Neural crest cell (in vitro differentiated cells): ENCODE data around the gene OR2T10. TPM values are rescaled to one million over a fixed set of nuclear protein-coding genes. Genes with fewer than 3 reads are reported as not detected.

Experiments used
- DNase-seq: peaks from one replicate; pipeline ENCODE4 v3.0.0; 2021; ENCODE audit warnings: low read depth, mixed read lengths, low spot score
- H3K27ac Mint-ChIP-seq: one replicate; pipeline ENCODE4 v1.8.0; 2021; ENCODE audit warnings: mild to moderate bottlenecking, mixed read lengths; ENCODE audit not compliant: unreplicated experiment
- H3K27me3 Mint-ChIP-seq: 2 replicates; pipeline ENCODE4 v1.8.0; 2021; ENCODE audit warnings: low read depth, mild to moderate bottlenecking, mixed read lengths
- H3K36me3 Mint-ChIP-seq: 2 replicates; pipeline ENCODE4 v1.8.0; 2021; ENCODE audit warnings: low read depth, mild to moderate bottlenecking, mixed read lengths
- H3K4me1 Mint-ChIP-seq: 2 replicates; pipeline ENCODE4 v1.8.0; 2021; ENCODE audit warnings: mixed read lengths
- H3K4me3 Mint-ChIP-seq: one replicate; pipeline ENCODE4 v1.8.0; 2021; ENCODE audit warnings: mild to moderate bottlenecking, mixed read lengths
- H3K9me3 Mint-ChIP-seq: 2 replicates; pipeline ENCODE4 v1.8.0; 2021; ENCODE audit warnings: mixed read lengths
- total RNA-seq: library from RNA; stranded (reverse); gene quantifications from 2 replicates; pipeline ENCODE4 v1.2.1, GENCODE V29; 2021
- TF ChIP-seq, protein P1 (sequence below): fragments of 200-600 bp; sonication (generic); conservative IDR thresholded peaks from 2 replicates; pipeline ENCODE4 v1.5.0; 2021; ENCODE audit warnings: antibody characterized with exemption, mild to moderate bottlenecking

The OR2T10 gene
- total RNA-seq, 1 donor from 2014 or later: not detected

DNA sequence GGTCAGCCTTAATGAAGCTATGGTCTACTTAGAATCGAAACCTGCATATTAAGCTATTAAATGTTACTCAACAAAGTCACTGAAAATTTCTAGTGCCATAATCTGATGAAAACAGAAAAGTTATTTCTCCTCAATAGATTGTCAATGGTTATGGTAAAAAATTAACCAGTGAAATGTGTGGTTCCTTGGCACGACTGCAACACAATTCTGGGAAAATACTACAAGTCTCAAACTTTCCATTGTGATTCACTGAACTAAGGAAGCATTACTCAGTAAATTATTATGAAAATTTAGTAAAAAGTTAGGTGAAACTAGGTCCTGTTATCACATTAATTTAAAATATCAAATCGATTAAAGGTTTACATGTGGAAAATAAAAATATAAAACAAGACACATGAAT lies 12.8 kb upstream of the OR2T10 start:
- no peak for DNase-seq
- H3K27ac Mint-ChIP-seq: no peak overlapping the region
- peaks cover 13% of the 10 kb centered on the region for H3K36me3 Mint-ChIP-seq
- TF ChIP-seq, protein P1, sequence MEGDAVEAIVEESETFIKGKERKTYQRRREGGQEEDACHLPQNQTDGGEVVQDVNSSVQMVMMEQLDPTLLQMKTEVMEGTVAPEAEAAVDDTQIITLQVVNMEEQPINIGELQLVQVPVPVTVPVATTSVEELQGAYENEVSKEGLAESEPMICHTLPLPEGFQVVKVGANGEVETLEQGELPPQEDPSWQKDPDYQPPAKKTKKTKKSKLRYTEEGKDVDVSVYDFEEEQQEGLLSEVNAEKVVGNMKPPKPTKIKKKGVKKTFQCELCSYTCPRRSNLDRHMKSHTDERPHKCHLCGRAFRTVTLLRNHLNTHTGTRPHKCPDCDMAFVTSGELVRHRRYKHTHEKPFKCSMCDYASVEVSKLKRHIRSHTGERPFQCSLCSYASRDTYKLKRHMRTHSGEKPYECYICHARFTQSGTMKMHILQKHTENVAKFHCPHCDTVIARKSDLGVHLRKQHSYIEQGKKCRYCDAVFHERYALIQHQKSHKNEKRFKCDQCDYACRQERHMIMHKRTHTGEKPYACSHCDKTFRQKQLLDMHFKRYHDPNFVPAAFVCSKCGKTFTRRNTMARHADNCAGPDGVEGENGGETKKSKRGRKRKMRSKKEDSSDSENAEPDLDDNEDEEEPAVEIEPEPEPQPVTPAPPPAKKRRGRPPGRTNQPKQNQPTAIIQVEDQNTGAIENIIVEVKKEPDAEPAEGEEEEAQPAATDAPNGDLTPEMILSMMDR: no peak
- no peaks in the 10 kb centered on the region for H3K27me3 Mint-ChIP-seq
- H3K4me3 Mint-ChIP-seq: no peak overlapping the region
- H3K4me1 Mint-ChIP-seq: no peaks in the 10 kb centered on the region
- H3K9me3 Mint-ChIP-seq: peaks cover 32% of the 10 kb centered on the region

- no peaks in the 10 kb centered on the region for H3K4me1 Mint-ChIP-seq
- peaks cover 8% of the 10 kb centered on the region for H3K36me3 Mint-ChIP-seq
- H3K27me3 Mint-ChIP-seq: no peaks in the 10 kb centered on the region
- TF ChIP-seq, protein P1: no peak
- DNase-seq: no peak
- H3K9me3 Mint-ChIP-seq: peaks cover 19% of the 10 kb centered on the region
- no peak overlapping the region for H3K27ac Mint-ChIP-seq
- H3K4me3 Mint-ChIP-seq: no peak overlapping the region
Measured at GRCh38 chr1:248599396-248599795, 1.9 kb upstream of the OR2T10 start.

DNA sequence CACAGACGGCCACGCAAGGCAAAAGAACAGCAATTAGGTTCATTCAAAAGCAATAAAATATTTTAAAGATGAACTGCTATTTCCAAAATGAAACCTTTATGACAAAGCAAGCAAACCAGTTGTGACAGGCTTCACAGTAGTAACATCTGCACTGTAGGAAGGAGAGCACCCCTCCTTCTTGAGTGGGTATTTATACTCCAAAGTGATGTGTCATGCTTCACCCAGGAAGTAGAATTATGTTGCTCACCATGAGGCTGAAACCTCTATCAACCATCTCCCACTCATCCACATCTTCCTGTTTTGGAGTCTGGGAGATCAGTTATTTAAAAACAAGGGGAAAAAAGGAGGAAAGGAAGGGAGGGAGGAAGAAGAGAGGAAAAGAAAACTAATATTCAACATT lies 885 bp downstream of the OR2T10 start:
- DNase-seq: no peak
- no peak overlapping the region for H3K4me3 Mint-ChIP-seq
- H3K36me3 Mint-ChIP-seq: peaks cover 5% of the 10 kb centered on the region
- H3K27me3 Mint-ChIP-seq: no peaks in the 10 kb centered on the region
- TF ChIP-seq, protein P1: no peak
- H3K9me3 Mint-ChIP-seq: peaks cover 20% of the 10 kb centered on the region
- H3K4me1 Mint-ChIP-seq: no peaks in the 10 kb centered on the region
- H3K27ac Mint-ChIP-seq: no peak overlapping the region

DNA sequence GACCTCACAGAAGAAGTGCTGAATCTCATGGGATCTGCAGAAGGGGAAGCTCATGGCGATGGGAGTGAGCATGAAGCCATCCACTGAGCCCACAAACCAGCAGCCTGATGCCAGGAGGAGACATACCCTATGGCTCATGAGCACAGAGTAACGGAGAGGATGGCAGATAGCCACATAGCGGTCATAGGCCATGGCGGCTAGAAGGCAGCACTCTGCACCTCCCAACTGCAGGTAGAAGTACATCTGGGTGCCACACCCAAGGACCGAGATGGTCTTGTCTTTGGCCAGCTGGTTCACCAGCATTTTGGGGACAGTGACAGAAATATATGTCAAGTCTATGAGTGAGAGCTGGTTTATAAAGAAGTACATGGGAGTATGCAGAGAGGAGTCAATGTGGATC lies 4.3 kb downstream of the OR2T10 start:
- TF ChIP-seq, protein P1: no peak
- Mint-ChIP-seq H3K4me1 (no peaks in the 10 kb centered on the region), H3K4me3 (no peak overlapping the region), H3K27ac (no peak overlapping the region), H3K27me3 (no peaks in the 10 kb centered on the region), H3K9me3 (peaks cover 26% of the 10 kb centered on the region), H3K36me3 (peaks cover 9% of the 10 kb centered on the region)
- DNase-seq: no peak

GRCh38 chr1:248592655-248593054 lies 4.8 kb downstream of the OR2T10 start:
- TF ChIP-seq, protein P1: no peak
- H3K36me3 Mint-ChIP-seq: peaks cover 9% of the 10 kb centered on the region
- no peak overlapping the region for H3K4me3 Mint-ChIP-seq
- peaks cover 26% of the 10 kb centered on the region for H3K9me3 Mint-ChIP-seq
- no peaks in the 10 kb centered on the region for H3K27me3 Mint-ChIP-seq
- no peak for DNase-seq
- H3K27ac Mint-ChIP-seq: no peak overlapping the region
- no peaks in the 10 kb centered on the region for H3K4me1 Mint-ChIP-seq

DNA sequence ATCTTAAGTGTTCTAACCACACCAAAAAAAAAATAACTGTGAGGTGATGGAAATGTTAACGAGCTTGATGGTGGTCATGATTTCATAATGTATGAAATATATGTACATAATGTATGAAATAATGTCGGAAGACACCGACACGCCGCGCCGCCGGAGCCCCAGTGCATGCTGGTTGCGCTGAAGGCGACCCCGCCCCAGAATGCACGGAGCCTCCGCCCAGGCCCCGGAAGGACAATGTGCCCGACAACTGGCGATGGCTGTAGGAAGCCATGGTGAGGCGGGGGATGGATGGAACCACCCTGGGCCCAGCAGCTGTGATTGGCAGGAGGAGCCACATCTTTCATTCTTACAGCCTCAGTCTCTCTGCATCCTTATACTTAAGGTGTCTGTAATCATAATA lies 7.4 kb downstream of the OR2T10 start:
- no peak for DNase-seq
- no peaks in the 10 kb centered on the region for H3K27me3 Mint-ChIP-seq
- H3K9me3 Mint-ChIP-seq: peaks cover 27% of the 10 kb centered on the region
- peaks cover 9% of the 10 kb centered on the region for H3K36me3 Mint-ChIP-seq
- TF ChIP-seq, protein P1: no peak
- no peak overlapping the region for H3K27ac Mint-ChIP-seq
- H3K4me3 Mint-ChIP-seq: no peak overlapping the region
- no peaks in the 10 kb centered on the region for H3K4me1 Mint-ChIP-seq
